HG03520 (cell line): ENCODE results near the gene SPATA21.

Experiments
- ATAC-seq: cut with Tn5 transposase; IDR thresholded peaks from one replicate; pipeline ENCODE4 v1.9.1; 2021; ENCODE audit warnings: mild to moderate bottlenecking, moderate library complexity; ENCODE audit not compliant: unreplicated experiment

The SPATA21 gene

GRCh38 chr1:16422041-16422440 is 15.2 kb downstream of the SPATA21 start:
- ATAC-seq: no peak

GRCh38 chr1:16421201-16421600 is 16.0 kb downstream of the SPATA21 start:
- ATAC-seq: no peak

- peak; percentile 67 for ATAC-seq
Measured at GRCh38 chr1:16420424-16421118, 16.7 kb downstream of the SPATA21 start.

DNA sequence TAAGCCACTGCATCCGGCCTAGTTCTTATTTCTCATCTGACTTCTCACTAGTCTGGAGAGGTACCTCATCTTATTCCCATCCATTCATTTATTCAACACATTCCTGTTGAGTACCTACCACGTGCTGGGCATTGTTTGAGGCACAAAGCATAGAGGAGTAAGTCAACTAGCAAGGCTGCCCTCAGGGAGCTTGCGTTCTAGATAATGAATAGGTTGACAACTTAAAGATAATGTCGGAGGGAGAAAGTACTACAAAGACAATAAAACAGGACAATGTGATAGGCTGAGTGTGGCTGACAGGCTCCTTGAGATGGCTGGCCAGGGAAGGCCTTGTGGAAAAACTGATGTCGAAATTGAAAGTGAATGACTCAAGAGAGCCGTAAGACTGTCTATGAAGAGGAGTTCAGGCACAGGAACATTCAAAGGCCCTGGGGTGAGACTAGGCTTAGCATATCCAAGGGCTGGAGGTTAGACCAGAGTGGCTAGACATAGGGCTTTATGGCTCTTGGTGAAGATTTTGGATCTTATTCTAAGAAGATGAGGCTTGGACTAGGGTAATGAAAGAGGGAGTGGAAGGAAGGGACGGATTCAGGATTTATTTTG is 18.3 kb downstream of the SPATA21 start:
- no peak for ATAC-seq

DNA sequence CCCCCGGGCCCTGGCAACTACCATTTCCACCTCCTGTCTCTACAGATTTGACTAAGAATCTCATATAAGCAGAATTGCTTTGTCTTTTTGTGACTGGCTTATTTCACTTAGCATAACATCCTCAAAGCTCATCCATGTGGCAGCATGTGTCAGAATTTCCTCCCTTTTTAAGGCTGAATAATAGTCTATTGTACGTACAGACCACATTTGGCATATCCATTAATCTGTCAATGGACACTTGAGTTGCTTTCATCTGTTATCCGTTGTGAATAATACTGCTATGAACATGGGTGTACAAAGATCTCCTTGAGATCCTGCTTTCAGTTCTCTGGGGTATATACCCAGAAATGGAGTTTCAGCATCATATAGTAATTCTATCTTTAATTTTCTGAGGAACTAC is 24.0 kb downstream of the SPATA21 start:
- ATAC-seq: no peak

GRCh38 chr1:16410803-16411202 is 26.4 kb downstream of the SPATA21 start:
- no peak for ATAC-seq

GRCh38 chr1:16409536-16410152 is 27.6 kb downstream of the SPATA21 start:
- no peak for ATAC-seq

DNA sequence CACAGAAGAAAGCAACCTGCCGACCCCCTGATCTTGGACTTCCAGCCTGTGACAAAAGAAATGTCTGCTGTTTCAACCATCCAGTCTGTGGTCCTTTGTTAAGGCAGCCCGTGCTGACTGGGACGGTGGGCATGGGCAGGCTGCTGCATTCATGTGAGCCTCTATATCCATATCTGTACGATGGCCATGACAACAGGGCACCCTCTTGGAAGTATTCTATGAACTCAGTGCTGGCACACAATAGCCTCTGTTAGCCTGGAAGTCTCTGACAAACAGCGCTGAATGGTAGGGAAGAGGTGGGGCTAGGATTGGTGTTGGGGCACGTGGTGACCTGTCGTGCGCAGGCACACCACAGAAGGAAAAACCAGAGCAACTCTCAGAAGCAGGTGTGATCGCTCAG is 30.4 kb downstream of the SPATA21 start:
- ATAC-seq: no peak

DNA sequence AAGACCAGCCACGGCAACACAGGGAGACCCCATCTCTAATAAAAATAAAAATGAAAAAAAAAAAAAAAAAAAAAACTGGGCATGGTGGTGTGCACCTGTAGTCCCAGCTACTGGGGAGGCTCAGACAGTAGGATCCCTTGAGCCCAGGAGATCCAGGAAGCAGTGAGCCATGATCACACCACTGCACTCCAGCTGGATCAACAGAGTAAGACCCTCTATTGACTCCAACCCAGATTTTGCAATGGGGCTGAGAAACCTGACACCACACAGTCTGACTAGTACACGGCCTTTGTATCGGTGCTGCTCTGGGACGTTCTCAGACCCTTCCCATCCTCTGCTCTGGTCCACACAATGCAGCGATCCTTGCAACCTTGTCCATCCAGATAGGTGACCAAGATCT is 31.8 kb downstream of the SPATA21 start:
- no peak for ATAC-seq

- no peak for ATAC-seq
Measured at GRCh38 chr1:16402742-16403141, 34.5 kb downstream of the SPATA21 start.

GRCh38 chr1:16398371-16398953 is 38.8 kb downstream of the SPATA21 start:
- ATAC-seq: no peak

DNA sequence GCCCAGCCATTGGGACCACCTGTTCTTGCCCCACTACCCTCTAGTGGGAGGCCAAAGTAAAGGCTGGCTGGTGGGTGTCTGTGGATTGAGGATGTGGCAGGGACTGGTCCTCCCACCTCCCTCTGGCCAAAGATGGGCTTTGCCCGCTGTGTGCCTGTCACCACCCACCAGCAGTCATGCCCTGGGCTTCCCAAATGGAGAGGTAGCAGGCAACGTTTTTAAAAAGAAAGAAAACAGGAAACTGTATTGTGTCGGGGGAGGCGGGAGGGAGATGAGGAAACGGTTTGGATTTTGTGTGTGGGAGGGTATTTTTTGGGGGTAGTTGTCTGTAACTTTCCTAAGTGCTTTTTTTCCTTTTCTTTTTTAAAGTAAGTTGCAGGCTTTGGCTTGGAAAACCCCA is 40.1 kb downstream of the SPATA21 start:
- no peak for ATAC-seq

- no peak for ATAC-seq
Measured at GRCh38 chr1:16396591-16396990, 40.6 kb downstream of the SPATA21 start.

DNA sequence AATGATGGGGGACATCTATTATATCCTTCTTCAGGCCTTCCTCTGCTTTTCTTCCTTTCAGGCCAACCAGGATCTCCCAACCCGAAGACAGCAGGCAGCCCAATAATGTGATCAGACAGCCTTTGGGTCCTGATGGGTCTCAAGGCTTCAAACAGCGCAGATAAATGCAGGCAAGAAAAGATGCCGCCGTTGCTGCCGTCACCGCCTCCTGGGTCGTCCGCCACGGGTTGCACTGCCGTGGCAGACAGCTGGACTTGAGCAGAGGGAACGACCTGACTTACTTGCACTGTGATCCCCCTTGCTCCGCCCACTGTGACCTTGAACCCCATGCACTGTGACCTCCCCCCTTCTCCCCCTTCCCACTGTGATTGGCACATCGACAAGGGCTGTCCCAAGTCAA is 42.2 kb downstream of the SPATA21 start:
- no peak for ATAC-seq

DNA sequence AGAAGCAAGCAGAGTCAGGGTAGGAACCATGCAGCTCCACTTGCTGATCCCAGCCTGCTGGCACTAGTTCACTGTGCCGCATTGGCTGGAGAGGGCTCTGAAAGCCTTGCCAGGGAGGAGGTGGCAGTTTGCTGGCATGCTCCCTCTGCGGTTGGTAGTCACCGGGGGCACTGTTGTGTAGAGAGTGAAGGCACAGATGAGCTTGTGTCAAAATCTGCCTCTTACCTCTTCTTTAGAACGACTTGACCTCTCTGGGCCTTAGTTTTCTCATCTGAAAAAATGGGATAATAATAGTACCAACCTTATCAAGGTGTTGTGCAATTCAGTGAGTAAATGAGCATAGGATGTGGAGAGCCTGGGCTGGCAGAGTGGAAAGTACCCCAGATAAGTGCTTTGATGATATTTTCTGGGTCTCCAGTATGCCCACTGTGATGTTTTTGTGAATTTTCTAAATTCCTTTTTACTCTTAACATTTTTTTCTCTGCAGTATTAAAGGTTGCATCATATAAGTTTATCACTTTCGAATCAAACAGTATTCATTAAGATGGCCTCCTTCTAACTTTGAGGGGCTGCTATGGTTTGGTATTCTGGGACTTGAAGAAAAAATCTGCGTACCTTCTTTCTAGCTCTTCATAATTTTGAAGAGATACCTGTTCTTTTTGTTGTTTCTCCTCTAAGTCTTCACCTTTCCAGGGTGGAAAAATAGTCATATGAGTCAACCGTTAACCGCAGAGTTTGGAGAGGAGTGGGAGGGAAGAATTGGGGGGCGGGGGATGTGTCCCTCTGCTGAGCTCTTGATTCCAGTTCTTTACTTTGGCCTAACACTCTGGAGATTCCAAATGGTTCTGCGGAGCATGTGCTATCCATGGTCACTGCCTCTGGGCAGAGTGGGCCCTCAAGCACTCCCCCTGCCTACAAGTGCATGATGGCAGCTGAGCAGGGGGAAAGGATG is 43.4 kb downstream of the SPATA21 start:
- no peak for ATAC-seq

GRCh38 chr1:16392740-16393569 is 44.3 kb downstream of the SPATA21 start:
- ATAC-seq: no peak

- ATAC-seq: no peak
Measured at GRCh38 chr1:16391411-16391810, 45.8 kb downstream of the SPATA21 start.

DNA sequence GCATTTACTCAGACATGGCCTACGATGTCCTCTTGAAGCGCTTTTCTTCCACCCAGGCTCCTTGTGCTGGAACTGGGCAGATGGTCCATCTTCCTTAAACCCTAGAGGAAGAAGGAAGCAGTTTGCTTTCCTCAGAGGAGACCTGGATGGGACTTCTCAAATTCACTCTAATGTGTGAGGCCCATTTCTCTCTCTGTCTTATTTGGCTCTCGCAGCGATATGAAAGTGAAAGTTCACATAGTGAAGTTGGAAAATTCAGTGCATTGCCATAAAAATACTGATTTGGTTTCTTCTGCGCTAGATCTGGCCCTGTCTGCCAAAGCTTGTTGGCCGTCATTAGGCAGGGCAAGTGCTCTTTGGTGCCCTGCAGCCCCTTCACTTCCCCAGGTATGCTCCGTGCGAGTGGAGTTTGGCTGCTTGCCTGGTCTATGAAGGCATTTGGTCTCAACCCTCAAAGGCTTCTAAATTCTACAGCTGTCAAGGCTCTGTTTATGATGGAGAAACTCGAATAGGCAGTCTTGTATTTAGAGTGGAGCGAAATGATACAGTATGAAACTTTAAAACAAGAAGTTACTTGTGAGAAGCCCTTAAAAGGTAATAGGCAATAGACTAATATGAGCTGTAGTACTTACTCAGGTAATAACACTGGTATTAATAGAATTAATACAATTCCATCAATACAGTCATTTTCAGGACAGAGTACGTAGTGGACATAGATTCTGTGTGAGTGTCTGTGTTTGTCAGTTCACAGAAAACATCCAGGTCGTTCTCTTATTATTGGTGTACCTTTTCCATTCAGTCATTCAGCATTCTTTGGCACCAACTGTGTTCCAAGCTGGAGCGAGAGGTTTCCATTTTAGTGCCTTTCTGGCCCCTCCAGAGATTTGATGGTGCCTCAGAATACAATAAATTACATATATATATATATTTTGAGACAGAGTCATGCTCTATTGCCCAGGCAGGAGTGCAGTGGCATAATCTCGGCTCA is 49.7 kb downstream of the SPATA21 start:
- no peak for ATAC-seq
